DOHH2 (cell line): Measurements from ENCODE around the gene RNU6-1.

Experiments
- H3F3A ChIP-seq: fragments of 200-600 bp; sonication (generic), shearing (Covaris generic); 2 replicates; pipeline ENCODE4 v1.6.0; 2016; ENCODE audit warnings: antibody characterized with exemption, mild to moderate bottlenecking; ENCODE audit not compliant: control insufficient read depth, insufficient read depth
- H3K27ac ChIP-seq: fragments of 200-600 bp; sonication (generic); 2 replicates; pipeline ENCODE4 v1.5.1; 2014; ENCODE audit warnings: low read depth, mild to moderate bottlenecking, low read length, moderate library complexity
- H3K27me3 ChIP-seq: fragments of 200-600 bp; sonication (generic); 2 replicates; pipeline ENCODE4 v1.6.1; 2014; ENCODE audit warnings: mild to moderate bottlenecking, low read length, mixed read lengths; ENCODE audit not compliant: control insufficient read depth
- H3K36me3 ChIP-seq: fragments of 200-600 bp; sonication (generic); 2 replicates; pipeline ENCODE4 v1.6.1; 2014; ENCODE audit warnings: mild to moderate bottlenecking, low read length, moderate library complexity, mixed read lengths; ENCODE audit not compliant: control insufficient read depth
- H3K4me1 ChIP-seq: fragments of 200-600 bp; sonication (generic); 2 replicates; pipeline ENCODE4 v1.6.1; 2014; ENCODE audit warnings: mild to moderate bottlenecking, low read length, mixed read lengths; ENCODE audit not compliant: control insufficient read depth
- H3K4me2 ChIP-seq: fragments of 200-600 bp; sonication (generic); 2 replicates; pipeline ENCODE4 v1.6.0; 2014; ENCODE audit warnings: mild to moderate bottlenecking, low read length, moderate library complexity
- H3K4me3 ChIP-seq: fragments of 200-600 bp; sonication (generic); 2 replicates; pipeline ENCODE4 v1.5.1; 2014; ENCODE audit warnings: mild to moderate bottlenecking, low read length, mixed read lengths
- H3K79me2 ChIP-seq: fragments of 200-600 bp; sonication (generic); 2 replicates; pipeline ENCODE4 v1.6.1; 2014; ENCODE audit warnings: mild to moderate bottlenecking, low read length, mixed read lengths; ENCODE audit not compliant: control insufficient read depth
- H3K9me2 ChIP-seq: fragments of 200-600 bp; sonication (generic); replicated peaks from 2 replicates; pipeline ENCODE4 v1.6.1; 2014; ENCODE audit warnings: mild to moderate bottlenecking, low read length, mixed read lengths; ENCODE audit not compliant: control insufficient read depth
- H3K9me3 ChIP-seq: fragments of 200-600 bp; sonication (generic); 2 replicates; pipeline ENCODE4 v1.6.1; 2014; ENCODE audit warnings: antibody characterized with exemption, low read length, mixed read lengths; ENCODE audit not compliant: control insufficient read depth, insufficient read depth
- H4K20me1 ChIP-seq: fragments of 200-600 bp; sonication (generic); 2 replicates; pipeline ENCODE4 v1.6.0; 2014; ENCODE audit warnings: low read depth, mild to moderate bottlenecking, antibody characterized with exemption, low read length, moderate library complexity; ENCODE audit not compliant: control insufficient read depth, insufficient read depth
- EZH2phosphoT487 ChIP-seq: fragments of 200-600 bp; sonication (generic); IDR thresholded peaks from 2 replicates; pipeline ENCODE4 v1.6.1; 2017; ENCODE audit warnings: borderline replicate concordance, mild to moderate bottlenecking, antibody characterized with exemption, low read length, moderate library complexity, mixed read lengths
- TF ChIP-seq, protein P1 (sequence below): fragments of 200-600 bp; sonication (generic); IDR thresholded peaks from one replicate; pipeline ENCODE4 v1.5.1; 2014; ENCODE audit warnings: antibody characterized with exemption, mild to moderate bottlenecking, low read depth, low read length; ENCODE audit not compliant: poor library complexity, severe bottlenecking

Gene RNU6-1

DNA sequence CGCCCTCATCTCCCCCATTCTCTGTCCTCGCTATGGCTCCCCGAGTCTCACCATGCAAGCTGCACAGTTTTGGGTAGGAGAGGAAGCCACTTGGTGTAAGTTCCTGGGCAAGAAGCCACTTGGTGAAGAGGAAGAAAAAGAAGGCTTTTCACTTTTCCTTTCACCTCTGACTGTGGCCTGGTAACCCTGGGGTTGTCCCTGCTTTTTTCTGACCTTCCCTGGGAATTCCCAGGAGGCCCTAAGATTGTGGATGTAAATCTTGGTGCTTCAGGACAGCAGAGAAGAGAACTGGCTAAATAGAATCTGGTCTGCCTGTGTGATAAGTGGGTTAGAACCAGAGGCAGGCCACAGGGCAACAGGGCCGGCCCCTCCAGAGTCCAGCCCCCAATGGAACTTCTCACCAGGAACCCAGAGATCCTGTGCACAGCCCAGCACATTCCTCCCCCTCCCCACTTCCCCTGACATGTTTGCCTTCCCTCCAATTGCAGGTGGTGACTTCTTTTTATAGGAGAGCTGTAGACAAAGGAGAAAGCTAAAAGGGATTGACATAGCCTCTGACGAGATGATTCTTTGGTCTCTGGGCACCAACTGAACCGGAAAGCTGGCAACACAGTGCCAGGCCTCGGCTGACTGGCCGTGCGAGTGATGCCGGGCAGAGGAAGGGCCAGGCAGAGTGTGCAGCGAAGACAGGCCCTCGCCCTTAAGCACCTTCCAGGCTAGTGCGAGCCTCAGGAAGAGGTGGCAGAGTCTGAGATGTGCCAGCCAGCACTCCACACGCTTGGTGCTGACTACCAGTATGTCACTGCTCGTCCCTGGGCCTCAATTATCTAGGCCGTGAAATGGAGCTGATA lies 34.0 kb downstream of the RNU6-1 start:
- Histone ChIP-seq H3F3A (no peaks in the 10 kb centered on the region), H3K27me3 (no peaks in the 10 kb centered on the region), H3K4me1 (no peaks in the 10 kb centered on the region), H3K27ac (no peak overlapping the region), H4K20me1 (no peaks in the 10 kb centered on the region), H3K9me2 (no peaks in the 10 kb centered on the region), H3K36me3 (no peaks in the 10 kb centered on the region), H3K79me2 (no peaks in the 10 kb centered on the region), H3K4me2 (no peak overlapping the region), H3K9me3 (no peaks in the 10 kb centered on the region), H3K4me3 (no peak overlapping the region)
- no peak for TF ChIP-seq EZH2phosphoT487
- TF ChIP-seq, protein P1, sequence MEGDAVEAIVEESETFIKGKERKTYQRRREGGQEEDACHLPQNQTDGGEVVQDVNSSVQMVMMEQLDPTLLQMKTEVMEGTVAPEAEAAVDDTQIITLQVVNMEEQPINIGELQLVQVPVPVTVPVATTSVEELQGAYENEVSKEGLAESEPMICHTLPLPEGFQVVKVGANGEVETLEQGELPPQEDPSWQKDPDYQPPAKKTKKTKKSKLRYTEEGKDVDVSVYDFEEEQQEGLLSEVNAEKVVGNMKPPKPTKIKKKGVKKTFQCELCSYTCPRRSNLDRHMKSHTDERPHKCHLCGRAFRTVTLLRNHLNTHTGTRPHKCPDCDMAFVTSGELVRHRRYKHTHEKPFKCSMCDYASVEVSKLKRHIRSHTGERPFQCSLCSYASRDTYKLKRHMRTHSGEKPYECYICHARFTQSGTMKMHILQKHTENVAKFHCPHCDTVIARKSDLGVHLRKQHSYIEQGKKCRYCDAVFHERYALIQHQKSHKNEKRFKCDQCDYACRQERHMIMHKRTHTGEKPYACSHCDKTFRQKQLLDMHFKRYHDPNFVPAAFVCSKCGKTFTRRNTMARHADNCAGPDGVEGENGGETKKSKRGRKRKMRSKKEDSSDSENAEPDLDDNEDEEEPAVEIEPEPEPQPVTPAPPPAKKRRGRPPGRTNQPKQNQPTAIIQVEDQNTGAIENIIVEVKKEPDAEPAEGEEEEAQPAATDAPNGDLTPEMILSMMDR: no peak

DNA sequence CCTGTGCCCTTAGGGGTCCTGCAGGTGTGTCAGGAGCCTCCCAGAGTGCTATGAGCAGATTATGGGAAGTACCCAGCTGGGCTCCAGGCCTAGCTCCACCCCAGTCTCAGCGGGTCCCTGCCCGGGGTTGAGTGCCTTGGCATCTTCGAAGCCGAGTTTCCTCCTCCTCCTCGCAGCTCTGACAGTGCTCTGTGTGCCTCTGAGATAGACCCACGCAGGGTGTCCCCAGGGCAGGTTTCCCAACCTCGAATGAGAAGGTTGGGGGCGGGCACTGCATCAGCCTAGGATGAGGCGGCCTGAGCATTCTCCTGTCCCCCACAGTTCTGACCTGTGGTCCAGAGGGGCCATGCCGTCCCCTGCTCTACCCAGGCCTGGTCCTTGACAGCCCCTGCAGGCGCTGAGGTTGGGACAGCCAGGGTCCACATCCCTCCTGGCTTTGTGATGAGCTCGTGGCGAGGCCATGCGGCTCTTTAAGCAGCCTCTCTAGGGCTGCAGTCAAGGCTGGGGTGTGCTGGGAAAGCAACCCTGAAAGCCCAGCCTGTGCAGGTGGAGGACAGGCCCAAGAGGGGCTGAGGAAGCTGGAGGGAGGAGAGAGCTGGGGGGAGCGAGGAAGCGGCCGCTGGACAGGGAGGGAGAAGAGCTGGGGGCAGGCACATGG lies 34.7 kb downstream of the RNU6-1 start:
- Histone ChIP-seq H3K9me3 (no peaks in the 10 kb centered on the region), H3F3A (no peaks in the 10 kb centered on the region), H3K27me3 (no peaks in the 10 kb centered on the region), H3K4me1 (no peaks in the 10 kb centered on the region), H3K27ac (no peak overlapping the region), H4K20me1 (no peaks in the 10 kb centered on the region), H3K36me3 (no peaks in the 10 kb centered on the region), H3K4me3 (no peak overlapping the region), H3K4me2 (no peak overlapping the region), H3K9me2 (no peaks in the 10 kb centered on the region), H3K79me2 (no peaks in the 10 kb centered on the region)
- no peak for TF ChIP-seq EZH2phosphoT487
- TF ChIP-seq, protein P1: no peak

DNA sequence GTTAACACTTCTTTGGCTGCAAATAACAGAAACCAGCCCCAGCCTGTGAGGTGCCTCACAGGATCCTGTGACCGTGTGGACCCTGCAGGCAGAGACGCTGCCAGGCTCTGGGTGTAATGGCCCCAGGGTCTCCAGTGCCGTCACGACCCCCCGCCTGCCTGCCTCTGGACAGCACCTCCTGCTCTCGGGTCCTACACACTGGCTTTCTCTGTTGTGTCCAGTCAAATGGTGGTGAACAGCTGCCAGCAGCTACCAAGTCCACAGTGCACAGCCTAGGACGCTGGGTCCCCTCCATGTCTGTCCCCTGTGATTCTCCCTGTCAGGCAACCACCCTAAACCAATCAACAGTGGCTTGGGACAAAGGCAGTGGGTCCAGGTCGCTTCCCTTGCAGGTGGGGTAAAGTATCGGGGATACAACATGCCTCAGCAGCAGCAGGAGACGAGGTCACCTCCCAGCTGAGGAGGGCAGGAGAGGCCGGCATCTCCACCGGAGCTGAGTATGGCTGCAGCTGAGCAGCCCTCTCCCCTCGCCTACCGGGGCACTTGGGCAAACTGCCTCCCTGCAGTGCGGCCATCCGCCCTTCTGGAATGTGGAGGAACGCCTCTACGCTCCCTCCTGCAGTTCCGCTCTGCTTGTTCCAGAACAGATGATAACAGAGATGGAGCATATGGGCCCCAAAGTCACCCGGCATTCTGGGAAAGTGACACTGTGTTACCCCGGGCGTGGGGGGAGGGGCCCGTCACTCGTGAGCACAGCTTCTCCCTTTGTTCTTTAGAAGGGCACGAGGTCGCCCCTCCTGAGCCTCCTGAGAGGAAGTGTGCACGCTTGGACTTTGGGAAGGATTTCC lies 35.6 kb downstream of the RNU6-1 start:
- no peaks in the 10 kb centered on the region for H3K36me3 ChIP-seq
- H3F3A ChIP-seq: no peaks in the 10 kb centered on the region
- no peaks in the 10 kb centered on the region for H3K79me2 ChIP-seq
- no peaks in the 10 kb centered on the region for H3K9me3 ChIP-seq
- H3K4me1 ChIP-seq: no peaks in the 10 kb centered on the region
- TF ChIP-seq, protein P1: no peak
- no peak for TF ChIP-seq EZH2phosphoT487
- no peak overlapping the region for H3K4me2 ChIP-seq
- H3K27ac ChIP-seq: no peak overlapping the region
- no peaks in the 10 kb centered on the region for H3K27me3 ChIP-seq
- no peaks in the 10 kb centered on the region for H3K9me2 ChIP-seq
- no peaks in the 10 kb centered on the region for H4K20me1 ChIP-seq
- H3K4me3 ChIP-seq: no peak overlapping the region
